ENCODE results near the gene EXOG.

EXOG gene

GRCh38 chr3:38472342-38472741 is 23.8 kb upstream of the EXOG start:
- no peak for DNase-seq (ENCODE audit: low read depth in 1 of 2, low spot score in 1 of 2)

DNA sequence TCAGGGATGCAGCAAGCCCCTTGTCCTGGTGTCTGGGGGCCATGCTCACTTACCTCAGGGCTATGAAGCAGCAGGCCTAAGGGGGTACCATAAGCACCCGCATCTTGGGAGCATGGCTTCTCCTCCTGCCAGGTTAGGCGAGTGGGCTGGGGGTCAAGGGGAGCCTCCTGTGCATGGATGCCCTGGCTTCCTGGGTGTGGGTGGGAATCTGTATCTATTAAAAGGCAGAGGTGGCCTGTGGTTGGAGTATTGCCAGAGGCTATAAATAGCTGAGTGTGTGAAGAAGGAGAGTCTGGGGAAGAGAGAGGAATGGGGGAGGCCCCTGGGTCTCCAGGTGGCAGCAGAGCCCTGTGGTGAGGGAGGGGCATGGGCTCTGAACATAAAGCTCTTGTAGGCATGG is 22.9 kb upstream of the EXOG start:
- no peak for DNase-seq (ENCODE audit: low read depth in 1 of 2, low spot score in 1 of 2)

DNA sequence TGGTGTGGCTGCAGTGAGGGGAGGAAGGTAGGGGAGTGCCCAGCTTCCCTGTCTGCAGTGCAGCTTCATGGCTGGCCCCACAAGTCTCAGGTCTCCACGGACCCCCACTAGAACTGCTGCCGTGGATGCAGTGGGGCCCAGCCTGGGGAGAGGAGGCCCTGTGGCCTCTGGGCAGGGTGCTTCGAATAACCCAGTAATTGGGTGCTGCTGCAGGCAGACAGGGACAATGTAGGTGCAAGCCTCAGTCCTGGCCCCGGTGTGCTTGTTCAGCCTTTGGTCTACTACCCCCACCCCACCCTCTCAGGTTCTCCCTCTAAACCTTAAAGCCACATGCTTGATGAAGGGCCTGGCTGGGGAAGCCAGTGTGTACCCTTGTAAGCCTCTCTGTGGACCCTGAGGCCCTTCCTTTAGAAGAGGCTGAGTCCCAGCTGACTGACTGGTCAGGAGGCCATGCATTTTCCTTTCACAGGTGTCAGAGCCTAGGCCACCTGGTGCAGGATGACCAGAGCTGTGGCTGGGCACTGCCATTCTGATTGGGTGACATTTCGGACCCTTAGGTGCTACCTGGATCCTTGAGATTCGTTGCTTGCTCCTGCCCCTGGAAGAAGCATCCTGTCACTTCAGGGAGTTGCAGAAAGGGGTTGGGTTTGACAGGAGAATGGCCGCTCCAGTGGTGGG is 21.1 kb upstream of the EXOG start:
- no peak for DNase-seq (ENCODE audit: low read depth in 1 of 2, low spot score in 1 of 2)

DNA sequence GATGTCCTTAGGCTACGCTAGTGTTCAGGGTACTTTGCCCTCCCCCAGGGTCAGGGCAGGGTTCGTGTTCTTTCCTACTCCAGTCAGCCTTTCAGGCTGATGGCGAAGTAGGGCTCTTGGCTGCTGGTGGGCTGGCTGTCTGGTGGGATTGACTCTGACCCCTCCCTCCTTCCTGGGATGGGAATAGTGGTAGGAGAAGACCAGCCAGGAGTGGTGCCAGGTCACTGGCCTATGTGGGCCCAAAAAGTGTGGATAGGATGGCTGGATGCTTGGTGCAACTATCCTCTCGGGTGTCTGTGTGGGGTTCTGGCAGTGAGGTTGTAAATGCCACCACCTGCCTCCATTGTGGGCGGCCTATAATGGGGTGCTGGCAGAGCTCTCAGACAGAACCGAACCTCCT is 20.4 kb upstream of the EXOG start:
- no peak for DNase-seq (ENCODE audit: low read depth in 1 of 2, low spot score in 1 of 2)

DNA sequence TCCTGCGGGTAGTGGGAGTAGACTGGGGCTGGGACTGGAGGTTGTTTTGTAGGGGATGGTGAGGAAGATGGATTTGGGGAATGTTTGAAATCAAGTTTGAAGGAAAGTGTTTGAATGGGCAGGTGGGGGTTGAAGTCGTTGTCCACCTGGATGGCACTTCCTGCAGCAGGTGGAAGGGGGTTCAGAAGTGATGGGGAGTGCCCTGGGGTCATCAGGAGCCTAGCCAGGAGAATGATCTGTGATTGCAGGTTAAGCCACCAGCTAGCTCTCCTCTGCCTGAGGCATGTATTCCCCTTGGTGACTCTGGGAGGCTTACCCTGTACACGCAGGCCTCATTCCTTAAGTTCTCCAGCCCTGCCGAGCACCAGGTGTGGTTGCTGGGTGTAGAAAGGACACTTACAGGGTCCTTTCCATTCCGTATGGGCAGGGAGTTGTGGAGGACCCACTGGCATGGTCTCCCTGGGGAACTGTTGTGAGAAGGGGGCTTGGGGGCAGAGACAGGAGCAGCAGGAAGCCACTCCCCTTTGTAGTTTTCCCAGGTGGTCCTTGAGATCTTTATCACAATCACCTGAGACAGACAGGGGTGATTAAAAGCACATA is 19.9 kb upstream of the EXOG start:
- no peak for DNase-seq (ENCODE audit: low read depth in 1 of 2, low spot score in 1 of 2)

GRCh38 chr3:38477057-38477820 is 18.9 kb upstream of the EXOG start:
- DNase-seq (ENCODE audit: low read depth in 1 of 2, low spot score in 1 of 2): no peak

DNA sequence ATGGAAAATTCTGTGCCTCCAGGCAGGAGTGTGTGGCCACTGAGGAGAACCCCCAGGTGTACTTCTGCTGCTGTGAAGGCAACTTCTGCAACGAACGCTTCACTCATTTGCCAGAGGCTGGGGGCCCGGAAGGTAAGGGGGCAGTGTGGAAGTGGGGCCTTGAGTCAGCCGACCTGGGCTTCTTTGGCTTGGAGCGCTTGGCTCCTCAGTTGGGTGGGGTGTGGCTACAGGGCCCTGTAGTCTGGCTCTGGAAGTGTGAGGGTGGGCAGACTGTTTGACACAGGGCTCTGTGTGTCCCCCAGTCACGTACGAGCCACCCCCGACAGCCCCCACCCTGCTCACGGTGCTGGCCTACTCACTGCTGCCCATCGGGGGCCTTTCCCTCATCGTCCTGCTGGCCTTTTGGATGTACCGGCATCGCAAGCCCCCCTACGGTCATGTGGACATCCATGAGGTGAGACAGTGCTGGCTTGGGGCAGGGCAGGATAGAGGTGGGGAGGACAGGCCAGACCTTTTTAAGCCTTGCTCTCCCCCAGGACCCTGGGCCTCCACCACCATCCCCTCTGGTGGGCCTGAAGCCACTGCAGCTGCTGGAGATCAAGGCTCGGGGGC is 18.2 kb upstream of the EXOG start:
- DNase-seq (ENCODE audit: low read depth in 1 of 2, low spot score in 1 of 2): no peak

DNA sequence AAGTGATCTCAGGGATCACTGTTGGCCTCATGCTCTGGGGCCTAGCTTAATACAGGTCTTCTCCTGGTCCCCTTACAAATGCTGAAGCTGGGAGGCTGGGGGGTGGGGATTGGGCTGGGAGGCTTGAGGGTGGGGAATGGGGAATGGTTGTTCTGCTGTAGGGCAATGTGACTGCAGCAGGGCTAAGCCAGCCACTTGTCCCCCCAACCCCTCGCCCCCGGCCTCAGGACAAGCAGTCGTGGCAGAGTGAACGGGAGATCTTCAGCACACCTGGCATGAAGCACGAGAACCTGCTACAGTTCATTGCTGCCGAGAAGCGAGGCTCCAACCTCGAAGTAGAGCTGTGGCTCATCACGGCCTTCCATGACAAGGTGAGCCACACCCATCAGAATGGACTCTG is 17.2 kb upstream of the EXOG start:
- DNase-seq (ENCODE audit: low read depth in 1 of 2, low spot score in 1 of 2): no peak

DNA sequence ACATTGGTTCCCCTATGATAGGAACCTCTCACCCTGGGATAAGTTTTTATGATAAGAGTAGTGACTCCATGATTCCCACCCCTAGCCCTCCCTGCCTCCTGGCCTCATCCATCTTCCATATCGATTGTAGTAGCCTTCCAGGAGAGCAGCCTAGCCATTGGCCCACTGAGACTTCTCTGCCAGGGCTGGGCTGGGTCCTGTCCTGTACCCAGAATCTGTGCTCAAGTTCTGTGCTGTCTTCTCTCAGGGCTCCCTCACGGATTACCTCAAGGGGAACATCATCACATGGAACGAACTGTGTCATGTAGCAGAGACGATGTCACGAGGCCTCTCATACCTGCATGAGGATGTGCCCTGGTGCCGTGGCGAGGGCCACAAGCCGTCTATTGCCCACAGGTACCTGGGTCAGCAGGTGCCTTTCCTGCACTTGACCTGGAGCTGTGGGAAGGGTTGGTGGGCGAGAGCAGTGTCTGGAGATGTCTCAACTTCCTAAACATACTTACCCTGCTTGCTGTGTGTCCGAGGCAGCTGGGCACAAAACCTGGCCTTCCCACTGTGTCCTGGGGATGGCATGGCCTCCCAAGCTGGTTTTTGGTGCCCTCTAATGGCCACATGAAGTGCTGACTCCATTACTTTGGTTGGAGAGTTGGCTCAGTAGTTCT is 16.6 kb upstream of the EXOG start:
- no peak for DNase-seq (ENCODE audit: low read depth in 1 of 2, low spot score in 1 of 2)

GRCh38 chr3:38480093-38480445 is 16.1 kb upstream of the EXOG start:
- no peak for DNase-seq (ENCODE audit: low read depth in 1 of 2, low spot score in 1 of 2)

DNA sequence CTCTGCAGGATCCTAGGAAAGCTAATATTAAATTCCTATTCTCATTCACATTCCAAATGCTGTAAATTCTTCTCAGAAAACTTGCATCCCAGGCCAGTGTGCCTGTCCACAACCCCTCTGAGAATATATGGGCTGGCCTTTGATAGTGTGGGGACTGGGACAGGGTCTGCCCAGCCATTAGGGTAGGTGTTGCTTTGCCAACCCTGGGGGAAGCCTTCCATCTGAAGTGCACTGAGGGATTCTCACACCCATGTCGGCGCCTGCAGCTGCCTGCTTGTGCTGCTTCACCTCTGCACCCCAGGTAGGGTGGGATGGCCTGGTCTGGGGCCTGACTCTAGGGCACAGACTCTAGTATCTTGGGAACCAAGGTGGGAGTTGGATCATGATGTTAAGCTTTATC is 15.2 kb upstream of the EXOG start:
- DNase-seq (ENCODE audit: low read depth in 1 of 2, low spot score in 1 of 2): no peak

GRCh38 chr3:38482951-38483350 is 13.2 kb upstream of the EXOG start:
- DNase-seq (ENCODE audit: low read depth in 1 of 2, low spot score in 1 of 2): no peak

- DNase-seq (ENCODE audit: low read depth in 1 of 2, low spot score in 1 of 2): no peak
Observed at GRCh38 chr3:38487323-38487722, 8.8 kb upstream of the EXOG start.

GRCh38 chr3:38488949-38489348 is 7.2 kb upstream of the EXOG start:
- DNase-seq (ENCODE audit: low read depth in 1 of 2, low spot score in 1 of 2): no peak

DNA sequence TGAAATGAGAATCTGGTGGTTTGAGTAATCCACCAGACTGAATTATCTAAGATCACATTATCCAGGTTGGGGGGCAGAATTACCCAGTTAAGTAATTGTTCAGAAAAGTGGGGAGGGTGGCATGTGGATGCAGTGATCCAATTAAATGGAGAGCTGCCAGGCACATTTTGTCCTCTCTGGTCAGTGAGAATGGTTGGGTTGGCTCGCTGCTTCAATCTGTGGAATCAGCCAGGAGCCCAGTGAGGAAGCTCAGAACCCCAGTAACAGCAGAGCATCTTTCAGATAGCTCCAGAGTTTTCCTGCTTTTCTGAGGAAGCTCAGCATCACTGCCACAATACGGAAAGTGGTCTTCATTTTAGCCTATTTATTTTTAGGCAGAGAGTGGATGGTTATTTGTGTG is 6.4 kb upstream of the EXOG start:
- DNase-seq (ENCODE audit: low read depth in 1 of 2, low spot score in 1 of 2): no peak

- no peak for DNase-seq (ENCODE audit: low read depth in 1 of 2, low spot score in 1 of 2)
Observed at GRCh38 chr3:38490281-38491030, 5.7 kb upstream of the EXOG start.

GRCh38 chr3:38491215-38491614 is 4.9 kb upstream of the EXOG start:
- no peak for DNase-seq (ENCODE audit: low read depth in 1 of 2, low spot score in 1 of 2)

- DNase-seq (ENCODE audit: low read depth in 1 of 2, low spot score in 1 of 2): no peak
Observed at GRCh38 chr3:38493031-38493430, 3.1 kb upstream of the EXOG start.

DNA sequence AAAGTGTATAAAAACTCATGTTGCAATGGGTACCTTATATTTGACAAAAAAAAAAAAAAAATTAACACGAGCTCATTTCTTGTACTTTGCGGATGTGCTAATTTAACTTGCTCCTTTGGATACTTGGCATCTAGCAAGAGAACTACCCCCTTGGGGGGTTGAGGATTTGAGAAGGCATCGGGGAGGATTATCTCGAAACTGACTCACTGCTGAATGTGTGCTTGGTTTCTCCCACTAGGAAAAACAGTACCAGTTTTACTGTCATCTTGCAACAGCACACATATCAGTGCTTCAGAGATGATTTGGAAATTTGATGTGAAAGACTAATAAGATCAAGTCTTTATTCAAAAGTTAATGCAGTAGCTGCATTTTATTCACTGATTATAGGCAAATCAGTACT is 891 bp downstream of the EXOG start:
- no peak for DNase-seq (ENCODE audit: low read depth in 1 of 2, low spot score in 1 of 2)

DNA sequence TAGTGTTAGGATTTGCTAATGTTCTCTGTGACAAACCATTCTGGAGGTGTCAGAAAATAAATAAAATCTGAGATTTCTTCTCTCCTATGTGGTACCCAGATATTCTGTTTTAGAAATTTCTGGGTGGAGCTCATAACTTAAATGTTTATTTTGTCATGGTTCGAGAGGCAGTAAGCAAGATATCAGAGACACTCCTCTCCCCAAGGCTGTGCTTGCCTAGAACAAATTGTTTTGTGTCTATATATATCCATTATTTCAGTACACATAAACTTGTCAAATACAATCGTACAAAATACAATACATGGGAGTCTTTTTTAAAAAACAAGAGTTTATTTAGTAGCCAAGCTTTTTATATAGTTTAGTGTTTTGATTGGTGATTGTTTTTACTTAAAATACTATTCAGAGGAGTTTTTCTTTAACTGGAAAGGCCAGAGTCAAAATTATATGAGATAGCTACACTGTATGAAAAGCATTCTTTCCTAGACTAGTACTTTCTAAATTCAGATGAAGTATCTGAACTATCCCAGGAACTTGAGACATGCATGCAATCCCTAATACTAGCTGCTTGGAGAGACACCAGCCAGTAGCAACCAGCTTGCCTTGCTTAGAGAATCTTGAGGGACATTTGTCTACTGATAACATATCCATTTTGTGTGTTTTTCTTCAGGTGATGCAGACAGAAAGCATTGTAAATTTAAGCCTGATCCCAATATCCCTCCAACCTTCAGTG is 4.7 kb downstream of the EXOG start:
- no peak for DNase-seq (ENCODE audit: low read depth in 1 of 2, low spot score in 1 of 2)

All from activated T-helper 1 cell treated with anti-CD3 and anti-CD28 coated beads, Interleukin-2, amount 50 U/mL, for 16 hours (primary cell).